IPS DF 6.9 (cell line): ENCODE results near the gene ADARB2.
"Not testable (repeated sequence)": the region's sequence is repeated elsewhere in the genome, so short reads cannot be mapped to it uniquely, and the experiment has no call there.

Experiments used
- DNase-seq: peaks from one replicate; pipeline ENCODE4 v3.0.0-alpha.2; 2013; ENCODE audit warnings: low read depth, low spot score
- H3K27ac ChIP-seq: one replicate; pipeline ENCODE4 v1.5.1; 2013; ENCODE audit warnings: low read length, control low read depth
- H3K27me3 ChIP-seq: 2 replicates; pipeline ENCODE4 v1.6.1; 2013; ENCODE audit warnings: mild to moderate bottlenecking, low read length; ENCODE audit not compliant: control insufficient read depth, insufficient read depth
- H3K36me3 ChIP-seq: 2 replicates; pipeline ENCODE4 v1.6.1; 2013; ENCODE audit warnings: low read length; ENCODE audit not compliant: control insufficient read depth, insufficient read depth
- H3K4me1 ChIP-seq: 2 replicates; pipeline ENCODE4 v1.6.1; 2013; ENCODE audit warnings: low read length; ENCODE audit not compliant: control insufficient read depth, insufficient read depth
- H3K4me3 ChIP-seq: 2 replicates; pipeline ENCODE4 v1.5.1; 2013; ENCODE audit warnings: mild to moderate bottlenecking, low read length
- H3K9me3 ChIP-seq: 2 replicates; pipeline ENCODE4 v1.6.1; 2013; ENCODE audit warnings: low read length, inconsistent platforms; ENCODE audit not compliant: control insufficient read depth, insufficient read depth
- WGBS: extraction: QIAGEN DNeasy Blood & Tissue Kit; methylation state at CpG from one replicate; pipeline ENCODE4 v1.1.7; 2013; ENCODE audit warnings: mixed read lengths, missing lambda C conversion rate; ENCODE audit not compliant: insufficient read length, insufficient coverage; 5-methylcytosine and 5-hydroxymethylcytosine counted together

The ADARB2 gene

GRCh38 chr10:1169981-1170866, 567.1 kb downstream of the ADARB2 start:
- Histone ChIP-seq H3K4me3 (no peak overlapping the region), H3K36me3 (no peaks in the 10 kb centered on the region), H3K9me3 (no peaks in the 10 kb centered on the region), H3K4me1 (no peaks in the 10 kb centered on the region), H3K27me3 (no peaks in the 10 kb centered on the region), H3K27ac (no peak overlapping the region)
- WGBS = no CpG with 5 or more reads among the region's 22 CpGs
- no peak for DNase-seq

GRCh38 chr10:1169186-1169885, 568.0 kb downstream of the ADARB2 start:
- Histone ChIP-seq H3K9me3 (no peaks in the 10 kb centered on the region), H3K27ac (no peak overlapping the region), H3K27me3 (no peaks in the 10 kb centered on the region), H3K4me3 (no peak overlapping the region), H3K4me1 (no peaks in the 10 kb centered on the region), H3K36me3 (no peaks in the 10 kb centered on the region)
- WGBS = no CpG with 5 or more reads among the region's 23 CpGs
- no peak for DNase-seq

GRCh38 chr10:1168763-1169162, 568.6 kb downstream of the ADARB2 start:
- Histone ChIP-seq H3K36me3 (no peaks in the 10 kb centered on the region), H3K4me1 (no peaks in the 10 kb centered on the region), H3K27me3 (no peaks in the 10 kb centered on the region), H3K27ac (no peak overlapping the region), H3K9me3 (no peaks in the 10 kb centered on the region), H3K4me3 (no peak overlapping the region)
- DNase-seq = no peak
- WGBS = no CpG with 5 or more reads among the region's 13 CpGs

GRCh38 chr10:1166828-1167275, 570.5 kb downstream of the ADARB2 start:
- Histone ChIP-seq H3K36me3 (no peaks in the 10 kb centered on the region), H3K27me3 (no peaks in the 10 kb centered on the region)
- no CpG with 5 or more reads among the region's 9 CpGs for WGBS

GRCh38 chr10:1166101-1166827, 571.1 kb downstream of the ADARB2 start:
- no peak overlapping the region for H3K27ac ChIP-seq
- no peak overlapping the region for H3K4me3 ChIP-seq
- WGBS = no CpG with 5 or more reads among the region's 15 CpGs
- no peaks in the 10 kb centered on the region for H3K9me3 ChIP-seq
- H3K36me3 ChIP-seq = no peaks in the 10 kb centered on the region
- no peaks in the 10 kb centered on the region for H3K4me1 ChIP-seq
- DNase-seq = no peak
- no peaks in the 10 kb centered on the region for H3K27me3 ChIP-seq

More at GRCh38 chr10:1166828-1167275, 570.5 kb downstream of the ADARB2 start:
- Histone ChIP-seq H3K4me1 (no peaks in the 10 kb centered on the region), H3K27ac (no peak overlapping the region), H3K4me3 (no peak overlapping the region), H3K9me3 (no peaks in the 10 kb centered on the region)
- no peak for DNase-seq

GRCh38 chr10:1163831-1164230, 573.5 kb downstream of the ADARB2 start:
- Histone ChIP-seq H3K9me3 (no peaks in the 10 kb centered on the region), H3K36me3 (no peaks in the 10 kb centered on the region), H3K4me1 (no peaks in the 10 kb centered on the region), H3K4me3 (no peak overlapping the region), H3K27me3 (no peaks in the 10 kb centered on the region), H3K27ac (no peak overlapping the region)
- DNase-seq = no peak
- no CpG with 5 or more reads among the region's 5 CpGs for WGBS

- Histone ChIP-seq H3K27ac (no peak overlapping the region), H3K9me3 (no peaks in the 10 kb centered on the region), H3K27me3 (no peaks in the 10 kb centered on the region), H3K4me1 (no peaks in the 10 kb centered on the region), H3K36me3 (no peaks in the 10 kb centered on the region), H3K4me3 (no peak overlapping the region)
- no peak for DNase-seq
- WGBS = no CpG with 5 or more reads among the region's 29 CpGs
Measured at GRCh38 chr10:1163204-1163660, 574.1 kb downstream of the ADARB2 start.

GRCh38 chr10:1162481-1163203, 574.7 kb downstream of the ADARB2 start:
- Histone ChIP-seq H3K36me3 (no peaks in the 10 kb centered on the region), H3K4me3 (no peak overlapping the region), H3K27me3 (no peaks in the 10 kb centered on the region), H3K9me3 (no peaks in the 10 kb centered on the region), H3K4me1 (no peaks in the 10 kb centered on the region), H3K27ac (no peak overlapping the region)
- WGBS = no CpG with 5 or more reads among the region's 13 CpGs
- no peak for DNase-seq

- H3K27me3 ChIP-seq, DNase-seq, H3K36me3 ChIP-seq, H3K4me3 ChIP-seq, H3K27ac ChIP-seq, H3K9me3 ChIP-seq, H3K4me1 ChIP-seq: not testable (repeated sequence)
- WGBS = no CpG with 5 or more reads among the region's 5 CpGs
Measured at GRCh38 chr10:1161315-1161673, 576.0 kb downstream of the ADARB2 start.
